Measurements from ENCODE around the gene FAM50B. TPM values are rescaled to one million over a fixed set of nuclear protein-coding genes. Genes with fewer than 3 reads are reported as not detected.

Gene FAM50B
- total RNA-seq, 1 experiment from 2014 or later: 4.3 TPM

DNA sequence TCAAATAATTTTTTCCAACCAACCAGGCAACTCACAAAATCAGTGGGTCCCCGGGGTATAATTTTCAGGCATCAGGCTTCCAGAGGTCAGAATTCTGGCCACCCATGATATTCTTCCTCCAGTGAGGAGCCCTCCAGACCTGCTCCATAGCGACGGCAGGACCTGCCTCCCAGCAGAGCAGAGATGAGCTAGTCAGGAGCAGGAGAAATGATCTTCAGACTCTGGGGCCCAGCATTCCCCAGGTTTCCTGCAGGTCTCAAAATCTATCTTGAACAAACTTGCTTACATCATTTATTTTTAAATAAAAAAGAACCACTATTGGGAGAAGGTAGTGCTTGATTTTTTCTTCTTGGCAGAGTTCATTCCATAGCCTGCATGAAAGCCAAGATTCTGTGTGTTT is 44.7 kb downstream of the FAM50B start:
- Mint-ChIP-seq H3K9me3 (ENCODE audit: unreplicated experiment) (no peaks in the 10 kb centered on the region), H3K27ac (ENCODE audit: low read depth, unreplicated experiment) (no peak overlapping the region), H3K4me1 (ENCODE audit: insufficient read depth, unreplicated experiment) (no peaks in the 10 kb centered on the region), H3K4me3 (ENCODE audit: unreplicated experiment) (no peak overlapping the region), H3K27me3 (ENCODE audit: insufficient read depth, unreplicated experiment) (no peaks in the 10 kb centered on the region), H3K36me3 (ENCODE audit: insufficient read depth, unreplicated experiment) (no peaks in the 10 kb centered on the region)
- ChIA-PET CTCF (interaction anchor here (0.6 to 1.0 kb wide), 2 partner anchors 39 to 146 kb away, joined by 4 read pairs; no protein-coding TSS in a partner anchor), POLR2A (interaction anchor here (0.5 kb wide), 1 partner anchor 614 kb away, joined by 3 read pairs; no protein-coding TSS in a partner anchor)
- intact Hi-C loops (cut with micrococcal nuclease): no loop called here
- TF ChIP-seq CTCF (IDR thresholded peaks at IDR 0.05; ENCODE audit: unreplicated experiment): no peak
- BruUV-seq (replicated peaks): no TSS peak
- DNase-seq (ENCODE audit: unreplicated experiment): no peak

- H3K4me3 Mint-ChIP-seq (ENCODE audit: unreplicated experiment): no peak overlapping the region
- no peak overlapping the region for H3K27ac Mint-ChIP-seq (ENCODE audit: low read depth, unreplicated experiment)
- no peaks in the 10 kb centered on the region for H3K27me3 Mint-ChIP-seq (ENCODE audit: insufficient read depth, unreplicated experiment)
- H3K36me3 Mint-ChIP-seq (ENCODE audit: insufficient read depth, unreplicated experiment): no peaks in the 10 kb centered on the region
- peaks cover 2% of the 10 kb centered on the region for H3K4me1 Mint-ChIP-seq (ENCODE audit: insufficient read depth, unreplicated experiment)
- DNase-seq (ENCODE audit: unreplicated experiment): no peak
- no TSS peak for BruUV-seq (replicated peaks)
- ChIA-PET POLR2A (no interaction called here), CTCF (no interaction called here)
- intact Hi-C loops (cut with micrococcal nuclease): no loop called here
- no peak for TF ChIP-seq CTCF (IDR thresholded peaks at IDR 0.05; ENCODE audit: unreplicated experiment)
- H3K9me3 Mint-ChIP-seq (ENCODE audit: unreplicated experiment): no peaks in the 10 kb centered on the region
These were observed 45.6 kb downstream of the FAM50B start for GRCh38 chr6:3894590-3895311.

DNA sequence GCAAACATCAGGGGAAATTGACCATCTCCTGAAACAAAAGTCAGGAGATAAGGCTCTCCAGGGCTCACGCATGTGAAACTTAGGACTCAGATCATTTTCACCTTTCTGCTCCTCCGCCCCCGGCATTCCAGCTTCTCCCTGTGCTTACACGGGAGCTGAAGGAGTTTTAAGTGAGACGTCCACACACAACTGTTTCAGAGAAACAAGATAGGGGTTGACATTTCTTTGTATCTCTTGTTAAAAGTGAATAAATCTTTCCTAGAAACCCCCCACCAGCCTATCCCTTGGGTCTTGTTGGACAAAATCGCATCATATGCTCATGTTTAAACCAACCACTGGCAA is 46.1 kb downstream of the FAM50B start:
- no peak for TF ChIP-seq CTCF (IDR thresholded peaks at IDR 0.05; ENCODE audit: unreplicated experiment)
- H3K36me3 Mint-ChIP-seq (ENCODE audit: insufficient read depth, unreplicated experiment): no peaks in the 10 kb centered on the region
- H3K9me3 Mint-ChIP-seq (ENCODE audit: unreplicated experiment): no peaks in the 10 kb centered on the region
- no TSS peak for BruUV-seq (replicated peaks)
- intact Hi-C loops (cut with micrococcal nuclease): no loop called here
- no peaks in the 10 kb centered on the region for H3K27me3 Mint-ChIP-seq (ENCODE audit: insufficient read depth, unreplicated experiment)
- H3K4me3 Mint-ChIP-seq (ENCODE audit: unreplicated experiment): no peak overlapping the region
- CTCF ChIA-PET: no interaction called here
- DNase-seq (ENCODE audit: unreplicated experiment): no peak
- peaks cover 7% of the 10 kb centered on the region for H3K4me1 Mint-ChIP-seq (ENCODE audit: insufficient read depth, unreplicated experiment)
- H3K27ac Mint-ChIP-seq (ENCODE audit: low read depth, unreplicated experiment): no peak overlapping the region
- POLR2A ChIA-PET: no interaction called here

DNA sequence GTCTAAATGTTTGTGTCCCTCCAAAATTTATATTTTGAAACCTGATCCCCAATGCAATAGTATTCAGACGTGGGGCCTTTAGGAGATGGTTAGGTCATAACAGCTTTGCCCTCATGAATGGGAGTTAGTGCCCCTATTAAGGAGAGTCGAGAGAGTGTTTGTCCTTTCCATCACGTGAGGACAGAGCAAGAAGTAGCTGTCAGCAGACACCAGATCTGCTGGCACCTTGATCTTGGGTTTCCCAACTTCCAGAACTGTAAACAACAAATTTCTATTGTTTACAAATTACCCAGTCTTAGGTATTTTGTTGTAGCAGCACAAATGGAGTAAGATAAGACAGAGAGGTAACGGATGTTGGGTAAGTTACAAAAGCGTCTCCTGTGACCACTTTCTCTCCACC is 46.6 kb downstream of the FAM50B start:
- intact Hi-C loops (cut with micrococcal nuclease): no loop called here
- TF ChIP-seq CTCF (IDR thresholded peaks at IDR 0.05; ENCODE audit: unreplicated experiment): no peak
- Mint-ChIP-seq H3K27ac (ENCODE audit: low read depth, unreplicated experiment) (no peak overlapping the region), H3K27me3 (ENCODE audit: insufficient read depth, unreplicated experiment) (no peaks in the 10 kb centered on the region), H3K4me3 (ENCODE audit: unreplicated experiment) (no peak overlapping the region), H3K36me3 (ENCODE audit: insufficient read depth, unreplicated experiment) (no peaks in the 10 kb centered on the region), H3K4me1 (ENCODE audit: insufficient read depth, unreplicated experiment) (peaks cover 11% of the 10 kb centered on the region), H3K9me3 (ENCODE audit: unreplicated experiment) (no peaks in the 10 kb centered on the region)
- ChIA-PET CTCF (interaction anchor here (0.6 kb wide), 1 partner anchor 908 kb away, joined by 4 read pairs; no protein-coding TSS in a partner anchor), POLR2A (no interaction called here)
- no peak for DNase-seq (ENCODE audit: unreplicated experiment)
- BruUV-seq (replicated peaks): no TSS peak

All from MCF 10A (cell line).